Esophagus muscularis mucosa (tissue), 4 donors: ENCODE results near the gene SPOP. TPM values are rescaled to one million over a fixed set of nuclear protein-coding genes. Genes with fewer than 3 reads are reported as not detected.

Experiments used
- DNase-seq: peaks from one replicate; pipeline ENCODE4 v3.0.0-alpha.2; 2017; ENCODE audit errors: extremely low spot score
- H3K27ac ChIP-seq, 4 donors: fragments of 200-600 bp; sonication (generic); replicated peaks in 1 of 4; 1 replicate in 3 of 4; 2 replicates in 1 of 4; pipeline ENCODE4 v1.5.1; 2016 to 2019; ENCODE audit warnings: mild to moderate bottlenecking in 1 of 4
- H3K27me3 ChIP-seq, 4 donors: fragments of 200-600 bp; sonication (generic); one replicate each; pipeline versions ENCODE4 v1.5.1 to v1.6.0; 2016 to 2019
- H3K36me3 ChIP-seq, 4 donors: fragments of 200-600 bp; sonication (generic); one replicate each; pipeline ENCODE4 v1.5.1; 2016 to 2019
- H3K4me1 ChIP-seq, 4 donors: fragments of 200-600 bp; sonication (generic); one replicate each; pipeline ENCODE4 v1.5.1; 2016 to 2019
- H3K4me3 ChIP-seq, 4 donors: fragments of 200-600 bp; sonication (generic); 1 replicate in 2 of 4; 2 replicates in 2 of 4; pipeline ENCODE4 v1.5.1; 2016 to 2019; ENCODE audit warnings: mild to moderate bottlenecking in 4 of 4, moderate library complexity in 1 of 4
- H3K9me3 ChIP-seq, 4 donors: fragments of 200-600 bp; sonication (generic); 1 replicate in 3 of 4; 2 replicates in 1 of 4; pipeline ENCODE4 v1.5.1; 2016 to 2019
- CTCF ChIP-seq, 3 experiments: fragments of 200-600 bp in 2 of 3; fragments of 450-650 bp in 1 of 3; sonication (generic) in 2 of 3; IDR thresholded peaks; one replicate each; pipeline ENCODE4 v1.5.1; 2017 to 2019; ENCODE audit warnings: antibody characterized with exemption in 3 of 3, mild to moderate bottlenecking in 2 of 3, moderate library complexity in 1 of 3
- EP300 ChIP-seq: sonication (generic); formaldehyde crosslinking; IDR thresholded peaks from one replicate; pipeline ENCODE4 v1.6.1; 2017; ENCODE audit warnings: antibody characterized with exemption
- POLR2A ChIP-seq: fragments of 450-650 bp; IDR thresholded peaks from one replicate; pipeline ENCODE4 v1.6.1; 2017; ENCODE audit warnings: antibody characterized with exemption, moderate library complexity, mild to moderate bottlenecking, low read depth
- POLR2AphosphoS5 ChIP-seq, 2 donors: sonication (generic); formaldehyde crosslinking; IDR thresholded peaks; one replicate each; pipeline ENCODE4 v1.6.1; 2017; ENCODE audit warnings: antibody characterized with exemption in 2 of 2
- WGBS: methylation state at CpG from one replicate; pipeline ENCODE4 v1.1.5; 2018; 5-methylcytosine and 5-hydroxymethylcytosine counted together
- intact Hi-C: fragments of 100-400 bp; cut with DNase I; formaldehyde crosslinking; loops from one replicate; pipeline ENCODE4 v1.15.1; 2023
- total RNA-seq, 4 donors: library from RNA; depleted of rRNA; stranded (reverse); fragments of >200 nt; gene quantifications; one replicate each; pipeline versions ENCODE4 v1.1.0 to v1.2.1, GENCODE V29; 2016

The SPOP gene
- total RNA-seq, 4 donors from 2014 or later, result 156 to 304 (median 185) TPM

- Histone ChIP-seq H3K27ac (no peak overlapping the region), H3K9me3 (no peaks in the 10 kb centered on the region), H3K4me1 (peaks cover 30 to 31% (median 31%) of the 10 kb centered on the region in 4 donors), H3K27me3 (no peaks in the 10 kb centered on the region), H3K36me3 (peaks cover 51 to 70% (median 57%) of the 10 kb centered on the region in 4 donors), H3K4me3 (no peak overlapping the region)
- no peak for DNase-seq
- intact Hi-C loops, result loop anchor here (10.0 kb wide), 1 partner anchor 290 kb away; the partner anchor contains the start of gene PHB1
- TF ChIP-seq POLR2AphosphoS5 (IDR thresholded peaks at IDR 0.05) (no peak), EP300 (no peak)
Measured at GRCh38 chr17:49705254-49705653, 27.4 kb upstream of the SPOP start.

GRCh38 chr17:49703557-49704277 is 25.8 kb upstream of the SPOP start:
- 47% methylated on average over 4 of the region's 6 CpGs for WGBS
- peak overlapping the region in 1 of 4 donors; percentile 25 for H3K27ac ChIP-seq
- no peaks in the 10 kb centered on the region for H3K9me3 ChIP-seq
- no peak overlapping the region for H3K4me3 ChIP-seq
- peaks cover 22 to 26% (median 25%) of the 10 kb centered on the region in 4 donors for H3K4me1 ChIP-seq
- TF ChIP-seq POLR2A (no peak), CTCF (IDR thresholded peaks at IDR 0.05) (peak; percentile 40 to 56 (median 54))
- peaks cover 55 to 74% (median 65%) of the 10 kb centered on the region in 4 donors for H3K36me3 ChIP-seq
- H3K27me3 ChIP-seq, result no peaks in the 10 kb centered on the region
- intact Hi-C loops, result loop anchor here (10.0 kb wide), 1 partner anchor 289 kb away; the partner anchor contains the start of gene PHB1
- no peak for DNase-seq

- Histone ChIP-seq H3K27ac (no peak overlapping the region), H3K4me3 (no peak overlapping the region), H3K9me3 (no peaks in the 10 kb centered on the region), H3K36me3 (peaks cover 55 to 67% (median 65%) of the 10 kb centered on the region in 4 donors), H3K27me3 (no peaks in the 10 kb centered on the region), H3K4me1 (peaks cover 4 to 6% (median 6%) of the 10 kb centered on the region in 4 donors)
- DNase-seq, result no peak
- intact Hi-C loops, result loop anchor here (10.0 kb wide), 1 partner anchor 286 kb away; the partner anchor contains the start of gene PHB1
- WGBS, result 72% methylated on average over 6 of the region's 6 CpGs
- TF ChIP-seq POLR2A (no peak), EP300 (no peak), POLR2AphosphoS5 (IDR thresholded peaks at IDR 0.05) (no peak), CTCF (IDR thresholded peaks at IDR 0.05) (no peak)
Measured at GRCh38 chr17:49700960-49701359, 23.1 kb upstream of the SPOP start.

GRCh38 chr17:49699966-49700575 is 22.2 kb upstream of the SPOP start:
- intact Hi-C loops, result loop anchor here (10.0 kb wide), 1 partner anchor 285 kb away; the partner anchor contains the start of gene PHB1
- H3K9me3 ChIP-seq, result no peaks in the 10 kb centered on the region
- H3K4me3 ChIP-seq, result no peak overlapping the region
- no peak for TF ChIP-seq CTCF (IDR thresholded peaks at IDR 0.05)
- no peak for TF ChIP-seq POLR2A
- TF ChIP-seq POLR2AphosphoS5 (IDR thresholded peaks at IDR 0.05), result no peak
- TF ChIP-seq EP300, result no peak
- no peaks in the 10 kb centered on the region for H3K27me3 ChIP-seq
- H3K27ac ChIP-seq, result no peak overlapping the region
- 77% methylated on average over 8 of the region's 8 CpGs for WGBS
- peaks cover 48 to 58% (median 56%) of the 10 kb centered on the region in 4 donors for H3K36me3 ChIP-seq
- no peak for DNase-seq
- H3K4me1 ChIP-seq, result peaks cover 3 to 10% (median 5%) of the 10 kb centered on the region in 4 donors

- H3K4me3 ChIP-seq, result no peak overlapping the region
- WGBS, result 59% methylated on average over 6 of the region's 6 CpGs
- intact Hi-C loops, result no loop called here
- peaks cover 6 to 10% (median 8%) of the 10 kb centered on the region in 4 donors for H3K4me1 ChIP-seq
- H3K27ac ChIP-seq, result no peak overlapping the region
- no peak for DNase-seq
- H3K9me3 ChIP-seq, result no peaks in the 10 kb centered on the region
- TF ChIP-seq POLR2AphosphoS5 (IDR thresholded peaks at IDR 0.05), result no peak
- no peaks in the 10 kb centered on the region for H3K27me3 ChIP-seq
- H3K36me3 ChIP-seq, result peaks cover 30 to 37% (median 35%) of the 10 kb centered on the region in 4 donors
Measured at GRCh38 chr17:49698005-49698404, 20.1 kb upstream of the SPOP start.
